ENCODE measurements around the gene LIPF. TPM values are rescaled to one million over a fixed set of nuclear protein-coding genes. Genes with fewer than 3 reads are reported as not detected.
A peak's percentile ranks its signal among the peaks of the same experiment; 100 is the strongest.
"Not testable (repeated sequence)": the region's sequence is repeated elsewhere in the genome, so short reads cannot be mapped to it uniquely, and the experiment has no call there.

The LIPF gene
- total RNA-seq, 1 donor from 2014 or later: 1.7 TPM

DNA sequence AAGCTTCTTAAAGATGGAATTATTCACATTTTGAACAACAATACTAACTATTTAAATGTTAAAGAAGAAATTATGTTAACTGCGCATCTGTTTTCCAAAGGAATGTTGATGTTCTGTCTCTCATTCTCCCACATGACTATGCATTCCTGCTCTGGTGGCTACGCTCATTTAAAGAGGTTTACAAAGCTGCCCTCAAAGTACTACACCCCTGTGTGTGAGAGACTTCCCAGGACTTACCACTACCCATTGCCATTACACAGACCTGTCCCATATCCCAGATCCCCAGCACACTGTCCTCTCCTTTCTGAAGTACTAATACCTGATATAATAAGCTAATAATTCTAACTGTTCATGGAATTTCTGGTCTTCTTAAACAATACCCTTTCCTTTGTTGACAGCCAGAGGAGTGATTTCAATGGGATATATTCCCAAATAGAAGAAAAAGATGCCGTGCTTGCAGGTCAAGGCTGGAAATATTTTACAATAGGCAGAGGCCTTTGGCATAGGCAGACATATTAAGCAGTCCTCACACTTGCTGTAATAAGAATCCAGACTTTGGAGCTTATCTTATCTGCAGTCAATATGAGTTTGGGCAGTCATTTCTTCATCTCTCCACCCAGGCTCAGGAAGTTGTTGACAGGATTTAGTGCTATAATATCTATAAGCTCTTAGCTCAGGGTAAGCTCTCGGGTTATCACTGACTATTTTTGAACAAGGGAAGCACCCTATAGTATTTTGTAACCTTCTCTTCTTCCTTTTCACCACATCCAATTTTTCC lies 12.2 kb downstream of the LIPF start:
- DNase-seq (ENCODE audit: low read depth): no peak

DNA sequence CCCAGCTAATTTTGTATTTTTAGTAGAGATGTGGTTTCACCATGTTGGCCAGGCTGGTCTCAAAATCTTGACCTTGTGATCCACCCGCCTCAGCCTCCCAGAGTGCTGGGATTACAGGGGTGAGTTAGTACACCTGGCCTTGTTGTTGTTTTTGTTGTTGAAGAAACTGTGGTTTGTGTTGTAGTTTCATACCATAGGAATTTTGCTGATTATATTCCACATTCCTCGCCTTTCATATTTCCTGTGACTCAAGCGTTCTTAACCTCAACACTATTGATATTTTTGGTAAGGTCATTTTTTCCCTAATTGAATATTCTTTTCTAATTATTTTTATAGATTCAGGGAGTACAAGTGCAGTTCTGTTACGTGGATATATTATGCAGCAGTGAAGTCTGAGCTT lies 16.7 kb downstream of the LIPF start:
- no peak for DNase-seq (ENCODE audit: low read depth)

DNA sequence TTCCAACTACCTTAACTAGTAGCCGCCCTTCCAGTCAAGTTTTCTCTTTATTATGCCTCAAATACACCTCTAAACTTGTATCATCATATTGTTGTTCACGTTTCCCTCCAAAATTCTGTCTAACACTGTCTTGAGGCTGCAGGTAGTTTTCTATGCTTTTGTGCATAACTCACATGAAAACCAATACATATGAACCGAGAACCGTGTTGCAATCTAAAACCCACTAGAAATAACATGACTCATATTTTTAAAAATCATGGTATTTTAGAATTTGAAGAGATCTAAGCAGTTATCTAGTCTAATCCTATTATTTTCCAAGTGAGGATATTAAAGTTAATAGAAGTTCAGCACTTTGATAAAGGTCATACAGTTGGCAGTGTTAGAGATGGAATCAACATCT lies 18.2 kb downstream of the LIPF start:
- DNase-seq (ENCODE audit: low read depth): no peak

DNA sequence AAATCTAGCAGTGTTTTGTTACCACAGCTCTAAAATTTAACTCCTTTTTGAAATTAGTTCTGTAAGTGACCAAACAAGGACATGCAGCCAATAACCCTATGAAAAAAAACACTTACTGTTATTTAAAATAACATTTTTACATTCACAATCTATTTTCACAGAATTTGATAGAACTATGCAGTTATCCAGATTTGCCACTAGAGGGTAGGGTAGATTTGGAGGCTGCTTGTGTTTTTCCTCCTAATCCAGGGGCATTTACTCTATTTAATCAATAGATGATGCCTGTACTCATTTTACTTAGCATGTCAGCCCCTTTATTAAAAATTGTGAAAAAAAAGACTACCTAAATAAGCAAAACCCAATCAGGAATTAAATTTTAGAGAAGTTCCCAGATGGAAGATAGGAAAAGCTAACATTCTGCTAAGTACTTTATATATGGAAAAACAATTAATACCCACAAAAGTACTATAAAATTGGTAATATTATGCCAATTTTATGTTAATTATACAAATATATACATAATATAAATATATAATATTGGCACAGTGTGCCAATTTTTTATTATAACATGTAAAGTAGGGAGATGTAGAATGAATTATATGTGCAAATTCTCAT lies 23.7 kb downstream of the LIPF start:
- peak; percentile 23 for DNase-seq (ENCODE audit: low read depth)

DNA sequence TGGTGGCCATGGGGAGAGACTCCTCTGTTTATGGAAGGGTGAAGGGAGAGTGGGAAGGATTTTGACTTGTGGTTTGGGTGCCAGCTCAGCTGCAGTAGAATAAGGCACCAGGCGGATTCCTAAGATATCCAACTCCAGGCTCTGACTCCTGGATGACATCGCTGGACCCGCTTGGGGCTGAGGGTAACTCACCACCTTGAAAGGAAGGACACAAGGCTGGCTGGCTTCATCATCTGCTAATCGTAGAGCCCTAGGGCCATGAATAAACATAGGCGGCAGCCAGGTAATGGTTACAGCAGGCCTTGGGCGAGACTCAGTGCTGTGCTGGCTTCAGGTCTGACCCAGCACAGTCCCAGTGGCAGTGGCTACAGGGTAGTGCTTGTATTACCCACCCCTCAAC lies 25.1 kb downstream of the LIPF start:
- no peak for DNase-seq (ENCODE audit: low read depth)

DNA sequence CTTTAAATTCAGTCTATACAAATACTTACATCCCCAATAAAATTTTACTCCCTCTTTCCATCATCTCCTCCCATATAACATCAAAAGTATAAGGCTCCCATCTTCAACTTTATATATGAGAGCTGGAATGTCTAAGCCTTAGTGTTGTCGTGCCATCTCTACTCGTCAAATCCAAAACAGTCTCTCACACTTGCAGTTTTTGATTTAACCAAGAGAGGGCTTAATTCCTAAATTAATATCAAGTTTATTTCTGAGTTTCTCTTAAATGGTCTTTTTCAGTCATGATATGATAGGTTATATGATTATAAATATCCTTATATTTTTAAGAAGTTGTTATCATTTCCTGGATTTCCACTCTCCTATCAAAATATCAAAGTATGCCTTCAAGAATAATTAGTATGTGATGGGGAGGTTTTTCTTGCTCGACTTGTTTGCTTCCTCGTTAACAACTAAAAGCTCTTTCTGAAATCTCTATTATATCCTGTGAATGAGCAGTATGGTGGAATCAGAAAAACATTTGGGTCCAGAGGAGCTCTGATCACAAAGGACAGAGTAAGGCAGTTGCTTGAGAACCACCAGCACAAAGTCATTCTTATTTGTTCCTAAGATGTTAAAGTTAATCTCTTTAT lies 29.3 kb downstream of the LIPF start:
- DNase-seq (ENCODE audit: low read depth): peak; percentile 37

DNA sequence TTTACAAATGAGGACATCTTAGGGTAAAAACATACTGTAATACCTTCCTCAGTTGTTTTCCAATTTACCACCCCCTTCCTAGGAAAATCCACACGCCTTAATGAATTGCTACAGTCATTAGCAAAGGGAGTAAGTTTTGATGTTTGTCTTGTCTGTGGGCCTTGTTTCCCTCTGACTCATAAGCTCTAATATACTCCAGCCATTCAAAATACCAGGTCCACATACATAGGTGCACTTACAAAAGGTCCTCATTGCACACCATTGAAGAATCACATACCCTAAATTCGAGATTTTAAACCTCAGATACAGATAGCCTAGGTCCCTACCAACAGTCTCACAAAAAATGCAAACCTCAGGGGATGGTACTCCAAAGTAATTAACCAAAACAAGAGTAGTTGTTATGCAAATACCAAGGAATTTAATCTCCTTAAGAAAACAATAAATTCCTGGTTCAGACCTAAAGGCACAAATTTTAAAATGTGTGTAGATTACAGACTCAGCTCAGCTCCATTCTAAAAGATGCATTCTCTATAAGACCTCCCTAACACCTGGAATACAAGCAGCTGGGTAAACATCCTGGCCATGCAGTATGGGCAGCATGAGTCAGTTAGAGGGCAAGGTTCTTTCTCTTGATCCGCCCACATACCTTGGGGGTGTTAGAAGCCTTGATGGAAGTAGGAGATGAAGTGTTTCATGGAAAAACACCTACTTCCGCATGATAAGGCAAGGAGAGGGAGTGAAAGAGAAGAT lies 38.8 kb downstream of the LIPF start:
- no peak for DNase-seq (ENCODE audit: low read depth)

DNA sequence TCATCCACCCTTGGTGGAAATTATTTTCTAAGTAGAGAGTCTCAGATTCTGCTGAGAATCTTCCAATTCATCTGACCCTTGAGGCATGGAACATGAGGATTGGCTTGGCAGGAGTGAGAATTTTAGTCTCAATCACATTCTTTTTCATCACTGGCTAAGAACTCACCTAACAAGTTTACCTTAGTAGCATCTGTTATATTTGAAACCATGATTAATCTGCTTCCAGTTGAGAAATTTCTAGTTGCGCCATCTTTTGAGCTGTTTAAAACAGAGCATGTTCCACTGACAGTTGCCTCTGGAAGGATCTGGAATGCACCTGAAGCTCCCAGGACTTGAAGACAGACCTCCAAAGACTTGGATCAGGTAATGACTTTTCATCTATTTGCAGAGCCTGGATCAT lies 41.7 kb downstream of the LIPF start, which contains the start of gene LIPK:
Gene LIPK (plus strand): TSS at position 292 of the 400 bp plus-strand sequence. CDS start 18,295 bp downstream, outside the sequence.
- no peak for DNase-seq (ENCODE audit: low read depth)

DNA sequence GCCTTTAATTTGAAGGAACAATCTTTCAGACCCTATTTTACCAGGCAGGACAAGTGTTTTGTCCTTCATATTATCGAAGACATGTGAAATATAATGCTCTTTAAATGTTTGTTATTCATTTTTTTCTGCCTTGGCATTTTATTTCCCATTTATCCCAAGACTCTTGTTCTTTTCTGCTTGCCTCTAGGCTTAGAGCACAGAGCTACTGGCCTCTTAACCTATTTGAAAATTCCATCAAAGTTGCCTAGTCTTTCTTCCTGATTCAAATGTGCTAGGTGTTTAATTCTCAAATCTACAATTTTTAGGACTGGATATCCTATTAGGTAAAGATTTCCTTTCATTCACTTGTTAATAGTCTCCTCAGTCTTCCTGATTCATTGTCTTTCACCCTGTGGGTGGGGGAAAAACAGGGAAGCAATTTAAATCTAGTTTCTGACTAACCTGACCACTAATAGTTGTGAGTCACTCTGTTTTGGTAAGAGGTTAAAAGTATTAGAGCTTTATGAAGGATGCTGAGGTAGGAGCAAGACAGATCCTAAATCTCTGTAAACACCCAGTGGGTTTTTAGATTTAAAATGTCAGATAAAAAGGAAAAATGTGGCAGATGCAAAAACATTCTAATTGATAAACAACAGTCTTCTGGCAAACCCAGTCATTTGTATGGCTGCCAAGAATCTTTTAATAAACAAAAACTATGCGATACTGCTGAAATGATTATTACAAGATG lies 43.4 kb downstream of the LIPF start:
- DNase-seq (ENCODE audit: low read depth): peak; percentile 72

DNA sequence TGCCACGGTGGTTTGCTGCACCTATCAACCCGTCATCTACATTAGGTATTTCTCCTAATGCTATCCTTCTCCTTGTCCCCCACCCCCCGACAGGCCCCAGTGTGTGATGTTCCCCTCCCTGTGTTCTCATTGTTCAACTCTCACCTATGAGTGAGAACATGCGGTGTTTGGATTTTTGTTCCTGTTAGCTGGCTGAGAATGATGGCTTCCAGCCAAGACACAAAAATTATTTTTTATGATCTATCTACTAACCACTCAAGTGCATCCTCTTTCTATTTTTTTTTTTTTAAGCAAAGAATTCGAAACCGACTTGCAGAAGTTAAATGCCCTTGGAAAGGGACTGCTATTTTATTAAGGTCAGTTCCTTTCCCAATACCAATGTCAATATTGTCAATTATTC lies 45.1 kb downstream of the LIPF start:
- DNase-seq (ENCODE audit: low read depth): not testable (repeated sequence)

DNA sequence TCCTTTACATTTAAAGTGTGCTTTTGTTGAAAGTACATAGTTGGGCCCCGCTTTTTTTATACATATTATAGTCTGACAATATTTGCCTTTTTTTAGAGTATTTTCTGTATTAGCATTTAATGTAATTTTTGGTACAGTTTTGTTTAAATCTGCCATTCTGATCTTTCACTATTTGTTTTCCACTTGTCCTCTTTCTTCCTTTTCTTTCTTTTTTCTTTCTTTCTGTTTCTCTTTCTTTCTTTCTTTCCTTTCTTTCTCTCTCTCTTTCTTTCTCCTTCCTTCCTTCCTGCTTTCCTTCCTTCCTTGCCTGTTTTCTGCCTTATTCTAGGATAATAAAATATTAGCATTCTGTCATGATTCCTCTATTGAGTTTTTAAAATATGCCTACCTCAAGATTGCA lies 51.3 kb downstream of the LIPF start:
- DNase-seq (ENCODE audit: low read depth): no peak

DNA sequence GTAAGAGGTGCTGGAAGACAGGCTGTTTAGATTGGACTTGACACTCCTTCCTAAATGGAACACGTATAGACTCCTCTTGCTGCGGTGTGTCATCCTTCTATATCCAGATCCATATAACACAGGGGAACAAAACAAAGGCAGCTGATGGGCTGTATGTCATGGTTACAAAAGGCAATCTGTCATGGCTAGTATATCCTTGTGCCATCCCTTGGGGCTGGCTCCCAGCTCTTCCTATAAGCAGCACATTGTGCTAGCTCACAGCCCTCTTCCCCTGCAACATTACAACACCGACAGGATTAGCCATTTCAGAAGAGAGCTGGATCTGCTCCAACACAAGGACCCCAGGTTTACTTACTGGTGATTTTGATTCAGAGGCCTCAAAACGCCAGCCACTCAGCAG lies 57.1 kb downstream of the LIPF start:
- no peak for DNase-seq (ENCODE audit: low read depth)

DNA sequence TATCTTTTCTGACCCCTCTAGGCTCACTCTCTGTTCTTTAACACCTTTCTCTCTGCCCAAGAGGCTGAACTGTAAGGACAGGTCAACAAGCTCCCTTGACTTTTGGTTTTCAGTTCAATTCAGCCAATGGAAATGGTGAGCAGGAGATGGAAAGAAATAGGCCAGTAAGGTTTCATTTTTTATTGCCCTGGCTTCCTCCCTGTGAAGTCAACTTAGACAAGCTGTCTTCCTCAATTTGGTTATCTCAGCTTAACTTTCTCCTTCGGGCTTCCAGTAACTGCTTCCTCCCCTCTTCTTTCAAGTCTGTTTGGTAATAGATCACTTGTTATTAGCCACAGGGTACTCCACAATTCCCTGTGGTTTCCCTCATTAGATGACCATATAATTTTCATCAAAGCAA lies 61.6 kb downstream of the LIPF start:
- DNase-seq (ENCODE audit: low read depth): no peak

DNA sequence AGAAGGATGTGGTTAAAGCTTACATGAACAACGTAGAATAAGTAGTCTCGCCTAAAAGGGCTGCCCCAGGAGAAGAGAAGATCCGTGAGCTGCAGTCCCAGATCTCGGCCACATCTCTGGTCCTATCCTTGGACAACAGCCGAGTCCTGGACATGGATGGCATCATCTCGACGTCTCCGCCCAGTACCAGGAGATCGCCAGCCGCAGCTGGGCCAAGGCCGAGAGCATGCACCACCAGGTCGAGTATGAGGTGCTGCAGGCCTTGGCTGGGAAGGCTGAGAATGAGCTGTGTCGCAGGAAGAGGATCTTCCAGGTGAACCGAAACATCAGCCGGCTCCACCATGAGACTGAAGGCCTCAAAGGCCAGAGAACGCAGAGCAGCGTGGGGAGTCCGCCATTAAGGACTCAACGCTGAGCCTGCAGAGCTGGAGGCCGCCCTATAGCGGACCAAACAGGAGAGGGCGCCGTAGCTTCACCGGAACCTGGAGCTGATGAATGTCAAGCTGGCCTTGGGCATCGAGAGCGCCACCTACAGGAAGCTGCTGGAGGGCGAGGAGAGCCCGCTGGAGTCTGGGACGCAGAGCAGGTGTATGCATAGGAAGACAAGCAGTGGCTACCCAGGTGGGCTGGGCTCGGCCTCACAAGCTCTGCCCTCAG lies 64.0 kb downstream of the LIPF start:
- DNase-seq (ENCODE audit: low read depth): no peak

Other genes starting within 250 kb of the LIPF start
- 0.19 TPM in 1 of 2 replicates, not detected in the other for gene RNLS, start 81.1 kb upstream of the LIPF start, total RNA-seq
- gene LIPJ, start 77.7 kb upstream of the LIPF start, total RNA-seq: not detected in 2 replicates
- gene LIPK, start 41.8 kb downstream of the LIPF start, total RNA-seq: not detected in 2 replicates
- gene LIPN, start 95.6 kb downstream of the LIPF start, total RNA-seq: not detected in 2 replicates
- gene LIPM, start 138.3 kb downstream of the LIPF start, total RNA-seq: not detected in 2 replicates
- 0.13 and 0.16 TPM in 2 replicates for gene ANKRD22, start 187.4 kb downstream of the LIPF start, total RNA-seq
- gene STAMBPL1, start 215.8 kb downstream of the LIPF start, total RNA-seq: 10.0 and 11.3 TPM in 2 replicates

All from myocyte (in vitro differentiated cells).